Thyroid gland (tissue), 4 donors: ENCODE measurements around the gene BCO1.

Source experiments
- CTCF ChIP-seq, 6 experiments: fragments of 200-600 bp in 3 of 6; fragments of 450-650 bp in 3 of 6; sonication (generic) in 3 of 6; IDR thresholded peaks; one replicate each; pipeline ENCODE4 v1.5.1; 2016 to 2019; ENCODE audit warnings: antibody characterized with exemption in 6 of 6, mild to moderate bottlenecking in 2 of 6, inconsistent platforms in 1 of 6, moderate library complexity in 1 of 6
- POLR2A ChIP-seq, 2 donors: fragments of 450-650 bp; IDR thresholded peaks; one replicate each; pipeline ENCODE4 v1.6.1; 2017; ENCODE audit warnings: antibody characterized with exemption in 2 of 2, mild to moderate bottlenecking in 2 of 2, moderate library complexity in 1 of 2

DNA sequence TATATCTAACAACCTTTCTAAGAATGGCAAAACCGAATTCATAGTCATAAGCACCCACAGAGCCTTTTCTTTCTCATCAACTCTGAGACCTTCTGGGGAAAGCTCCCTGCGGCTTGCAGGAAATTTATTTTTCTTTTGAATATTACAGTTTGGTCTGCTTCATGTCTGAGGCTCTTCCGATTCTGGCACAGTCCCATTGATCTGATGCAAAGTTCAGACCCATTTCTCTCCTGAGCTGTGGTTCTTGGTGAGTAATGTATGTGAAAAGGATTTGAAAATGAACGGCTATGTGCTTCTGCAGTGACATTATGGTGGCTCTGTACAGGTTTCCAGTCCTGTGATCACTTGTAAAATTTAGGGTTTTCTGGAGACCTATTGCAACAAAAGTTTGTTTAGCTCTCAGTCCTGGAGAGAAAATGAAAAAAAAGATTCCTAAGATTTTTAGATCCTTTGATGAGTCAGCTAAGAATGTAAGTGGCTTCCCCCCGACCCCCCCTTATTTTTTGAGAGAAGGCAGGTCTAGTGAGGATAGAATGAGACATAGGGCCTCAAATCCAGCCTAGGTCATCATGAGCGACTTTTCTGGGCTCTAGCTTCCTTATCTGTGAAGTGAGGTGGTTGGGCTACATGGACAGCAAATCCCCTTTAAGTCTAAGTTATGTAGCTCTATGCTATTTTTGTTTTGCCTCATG, 80.9 kb downstream of the BCO1 start:
- TF ChIP-seq CTCF (IDR thresholded peaks at IDR 0.05) (no peak), POLR2A (IDR thresholded peaks at IDR 0.05) (no peak)
